GM12878 (cell line): Measurements from ENCODE around the gene RSF1. TPM values are rescaled to one million over a fixed set of nuclear protein-coding genes. Genes with fewer than 3 reads are reported as not detected.

Experiments
- ATAC-seq: fragments of 200-7000 bp; cut with Tn5 transposase; 3 replicates; pipeline ENCODE4 v1.9.1; 2020; ENCODE audit warnings: mild to moderate bottlenecking, moderate library complexity
- BruUV-seq: library from RNA; stranded (reverse); fragments of 400-500 nt; replicated peaks from 2 replicates; lab custom pipeline; 2021; lab: Mats Ljungman, UMichigan
- CTCF ChIA-PET: fragments of 300-600 bp; sonication (Branson Sonifier 250); formaldehyde crosslinking; extraction: SDS; loops from one replicate; lab custom pipeline; 2021; ENCODE audit warnings: inconsistent platforms; lab: Yijun Ruan, JAX
- POLR2A ChIA-PET: fragments of 350-600 bp; formaldehyde crosslinking; extraction: SDS; loops from one replicate; lab custom pipeline; 2021; ENCODE audit warnings: inconsistent platforms; lab: Charles Lee
- RAD21 ChIA-PET: fragments of 300-600 bp; sonication (Branson Sonifier 250); formaldehyde crosslinking; loops from one replicate; lab custom pipeline; 2023; ENCODE audit warnings: antibody characterized with exemption; ENCODE audit not compliant: unreplicated experiment; lab: Charles Lee
- SMC1A ChIA-PET: fragments of 300-600 bp; sonication (Branson Sonifier 250); formaldehyde crosslinking; loops from one replicate; lab custom pipeline; 2023; ENCODE audit not compliant: unreplicated experiment, uncharacterized antibody; lab: Charles Lee
- DNase-seq: peaks from one replicate; pipeline ENCODE4 v3.0.0-alpha.2; 2011; ENCODE audit warnings: low read depth, low spot score
- FAIRE-seq: peaks from 3 replicates; lab custom pipeline; 2011; peaks lifted over from hg19 to GRCh38; lab: Jason Lieb, UNC
- H2AFZ ChIP-seq: 2 replicates; pipeline ENCODE4 v1.6.0; 2011; ENCODE audit warnings: low read depth, low read length, control low read depth; ENCODE audit not compliant: control insufficient read depth
- H3K27ac ChIP-seq: 2 replicates; pipeline ENCODE4 v1.5.1; 2011; ENCODE audit warnings: control low read depth; ENCODE audit not compliant: control insufficient read depth, insufficient read depth
- H3K27me3 ChIP-seq, 2 experiments: replicated peaks in 1 of 2; 2 replicates each; pipeline versions ENCODE4 v1.6.0 to v1.6.1; 2011; ENCODE audit warnings: low read length in 1 of 2; ENCODE audit not compliant: control insufficient read depth in 2 of 2, insufficient read depth in 2 of 2
- H3K36me3 ChIP-seq, 2 experiments: 2 replicates each; pipeline ENCODE4 v1.5.1; 2011; ENCODE audit warnings: low read length in 1 of 2; ENCODE audit not compliant: control insufficient read depth in 2 of 2, insufficient read depth in 2 of 2
- H3K4me1 ChIP-seq: 2 replicates; pipeline ENCODE4 v1.6.1; 2011; ENCODE audit warnings: mild to moderate bottlenecking, low read length, moderate library complexity, mixed read lengths; ENCODE audit not compliant: control insufficient read depth, insufficient read depth
- H3K4me2 ChIP-seq: 2 replicates; pipeline ENCODE4 v1.6.0; 2011; ENCODE audit warnings: control low read depth; ENCODE audit not compliant: control insufficient read depth, insufficient read depth
- H3K4me3 ChIP-seq: fragments of 200-600 bp; sonication (generic); 2 replicates; pipeline ENCODE4 v1.5.1; 2016
- H3K79me2 ChIP-seq: 2 replicates; pipeline ENCODE4 v1.6.0; 2011; ENCODE audit warnings: low read length; ENCODE audit not compliant: control insufficient read depth, insufficient read depth
- H3K9ac ChIP-seq: 2 replicates; pipeline ENCODE4 v1.8.0; 2011; ENCODE audit warnings: low read length, control low read depth, mixed read lengths; ENCODE audit not compliant: control insufficient read depth, insufficient read depth
- H3K9me3 ChIP-seq: replicated peaks from 3 replicates; pipeline ENCODE4 v1.5.1; 2011; ENCODE audit warnings: mild to moderate bottlenecking, low read length; ENCODE audit not compliant: control insufficient read depth, insufficient read depth
- H4K20me1 ChIP-seq: 2 replicates; pipeline ENCODE4 v1.6.0; 2011; ENCODE audit not compliant: control insufficient read depth, insufficient read depth
- BCL3 ChIP-seq: IDR thresholded peaks from 2 replicates; pipeline ENCODE4 v1.6.1; 2011; ENCODE audit warnings: borderline replicate concordance, low read depth, mild to moderate bottlenecking, moderate library complexity, low read length; ENCODE audit not compliant: insufficient read depth, poor library complexity, severe bottlenecking
- CBFB ChIP-seq: IDR thresholded peaks from 2 replicates; pipeline ENCODE4 v1.6.1; 2016; ENCODE audit warnings: antibody characterized with exemption, low read depth
- CEBPZ ChIP-seq: fragments of 150-350 bp; IDR thresholded peaks from 2 replicates; pipeline ENCODE4 v1.6.1; 2016; ENCODE audit warnings: low read depth, low read length
- ETV6 ChIP-seq, 2 experiments: fragments of 450-650 bp in 1 of 2; IDR thresholded peaks in 1 of 2; conservative IDR thresholded peaks in 1 of 2; 2 replicates each; pipeline ENCODE4 v1.6.1; 2014; ENCODE audit warnings: antibody characterized with exemption in 1 of 2, borderline replicate concordance in 1 of 2, low read depth in 1 of 2, mild to moderate bottlenecking in 1 of 2, moderate library complexity in 1 of 2
- NFIC ChIP-seq: IDR thresholded peaks from 2 replicates; pipeline ENCODE4 v1.6.1; 2012; ENCODE audit warnings: low read depth, mild to moderate bottlenecking, inconsistent platforms, low read length, moderate library complexity
- NFYA ChIP-seq: IDR thresholded peaks from 2 replicates; pipeline ENCODE4 v1.6.1; 2011; ENCODE audit warnings: low read depth, mild to moderate bottlenecking, low read length, improper control_type of control experiment, borderline replicate concordance
- PRDM15 ChIP-seq: fragments of 450-650 bp; formaldehyde crosslinking; IDR thresholded peaks from 2 replicates; pipeline ENCODE4 v1.4.0; 2020; ENCODE audit warnings: mild to moderate bottlenecking, moderate library complexity
- ZNF384 ChIP-seq: IDR thresholded peaks from 2 replicates; pipeline ENCODE4 v1.6.1; 2012; ENCODE audit warnings: low read depth, mild to moderate bottlenecking, low read length, improper control_type of control experiment, borderline replicate concordance
- ZZZ3 ChIP-seq: IDR thresholded peaks from 2 replicates; pipeline ENCODE4 v1.6.1; 2011; ENCODE audit warnings: low read depth; ENCODE audit not compliant: control insufficient read depth, insufficient read length
- WGBS: methylation state at CpG from one replicate; pipeline ENCODE4 v1.1.6; 2016; ENCODE audit warnings: low lambda C conversion rate; ENCODE audit not compliant: insufficient replicate concordance, insufficient coverage; ENCODE audit errors: missing lambda C conversion rate; 5-methylcytosine and 5-hydroxymethylcytosine counted together
- in situ Hi-C: fragments of 300-500 bp; cut with MboI; formaldehyde crosslinking; loops from 9 replicates; pipeline ENCODE4 v1.14.3; 2018; ENCODE audit warnings: mixed read lengths
- intact Hi-C: fragments of 100-400 bp; cut with micrococcal nuclease; formaldehyde crosslinking; loops from one replicate; pipeline ENCODE4 v1.14.2; 2022; ENCODE audit not compliant: unreplicated experiment
- polyA plus RNA-seq, 11 experiments: library from polyadenylated mRNA; depleted of rRNA in 4 of 11; unstranded in 6 of 11; stranded (reverse) in 5 of 11; fragments of >200 nt; fragmentation: Nextera tagmentation in 4 of 11; fragmentation: Illumina TruSeq in 1 of 11; extraction: Ambion mirVana in 4 of 11; extraction: Trizol in 1 of 11; gene quantifications; 1 replicate in 1 of 11; 2 replicates in 10 of 11; pipeline versions ENCODE4 v1.2.1 to v1.2.3, GENCODE V29; 2011 to 2016; ENCODE audit warnings: inconsistent platforms in 2 of 11, missing spikeins in 2 of 11, low read depth in 1 of 11
- total RNA-seq, 4 experiments: library from RNA; depleted of rRNA in 3 of 4; stranded (reverse); fragments of >200 nt in 3 of 4; fragmentation: Illumina TruSeq in 1 of 4; extraction: Trizol in 1 of 4; gene quantifications; 2 replicates each; pipeline versions ENCODE4 v1.2.1 to v1.2.3, GENCODE V29; 2013 to 2021

Gene RSF1
- total and polyA plus RNA-seq, 10 of the 15 experiments (the other 5 are each of a cell fraction or from before 2014, with no cell fraction given), result 9.0 to 45.3 (median 30.0) TPM

GRCh38 chr11:77842441-77843121 is 22.1 kb upstream of the RSF1 start:
- SMC1A ChIA-PET, result no interaction called here
- in situ Hi-C loops, result no loop called here
- Histone ChIP-seq H3K27ac (no peak overlapping the region), H3K36me3 (no peaks in the 10 kb centered on the region), H3K4me3 (no peak overlapping the region), H2AFZ (no peak overlapping the region), H3K4me2 (no peak overlapping the region), H3K79me2 (no peaks in the 10 kb centered on the region), H3K9ac (no peak overlapping the region), H3K9me3 (no peaks in the 10 kb centered on the region; the same call in 2 of the 3 replicates), H4K20me1 (no peaks in the 10 kb centered on the region), H3K27me3 (no peaks in the 10 kb centered on the region), H3K4me1 (no peaks in the 10 kb centered on the region)
- RAD21 ChIA-PET, result no interaction called here
- CTCF ChIA-PET, result no interaction called here
- DNase-seq (no peak), ATAC-seq (no peak), FAIRE-seq (no peak)
- POLR2A ChIA-PET, result no interaction called here
- 45% methylated on average over 1 of the region's 1 CpG for WGBS
- intact Hi-C loops, result no loop called here
- BruUV-seq, result no TSS peak
- TF ChIP-seq CBFB (no peak), NFIC (no peak), NFYA (no peak), CEBPZ (no peak), ZNF384 (no peak), PRDM15 (no peak), BCL3 (no peak), ETV6 (conservative IDR thresholded peaks at IDR 0.05 in 1 of 2, IDR thresholded peaks at IDR 0.05 in 1 of 2; ENCODE audit: borderline replicate concordance in 1 of 2, low read depth in 1 of 2) (no peak), ZZZ3 (no peak)
